Measurements from ENCODE around the gene IRF3.
"Not testable (repeated sequence)": the region's sequence is repeated elsewhere in the genome, so short reads cannot be mapped to it uniquely, and the experiment has no call there.

IRF3 gene

GRCh38 chr19:49637821-49638738, 27.6 kb downstream of the IRF3 start:
- Mint-ChIP-seq H3K4me3 (peak overlapping the region; percentile 85 to 94 (median 86)), H3K4me1 (peaks cover 55% of the 10 kb centered on the region), H3K27me3 (ENCODE audit: low read depth) (peaks cover 14% of the 10 kb centered on the region), H3K9me3 (no peaks in the 10 kb centered on the region), H3K36me3 (ENCODE audit: low read depth) (no peaks in the 10 kb centered on the region), H3K27ac (peak overlapping the region; percentile 97 to 100 (median 98))
- no peak for TF ChIP-seq CTCF (IDR thresholded peaks at IDR 0.05; ENCODE audit: unreplicated experiment in 3 of 3)

GRCh38 chr19:49636233-49636932, 29.3 kb downstream of the IRF3 start:
- no peak for TF ChIP-seq CTCF (IDR thresholded peaks at IDR 0.05; ENCODE audit: unreplicated experiment in 3 of 3)

GRCh38 chr19:49635530-49636232, 30.0 kb downstream of the IRF3 start:
- Mint-ChIP-seq H3K27ac (peak overlapping the region; percentile 54 to 76 (median 74)), H3K27me3 (ENCODE audit: low read depth) (peaks cover 14% of the 10 kb centered on the region), H3K4me1 (peaks cover 44% of the 10 kb centered on the region), H3K4me3 (peak overlapping the region; percentile 25 to 69 (median 58)), H3K9me3 (no peaks in the 10 kb centered on the region), H3K36me3 (ENCODE audit: low read depth) (no peaks in the 10 kb centered on the region)
- TF ChIP-seq CTCF (IDR thresholded peaks at IDR 0.05; ENCODE audit: unreplicated experiment in 3 of 3), result no peak

More at GRCh38 chr19:49636233-49636932, 29.3 kb downstream of the IRF3 start:
- H3K4me1 Mint-ChIP-seq, result peaks cover 42% of the 10 kb centered on the region
- peaks cover 14% of the 10 kb centered on the region for H3K27me3 Mint-ChIP-seq (ENCODE audit: low read depth)
- H3K27ac Mint-ChIP-seq, result peak overlapping the region; percentile 54 to 76 (median 74)
- H3K36me3 Mint-ChIP-seq (ENCODE audit: low read depth), result no peaks in the 10 kb centered on the region
- H3K4me3 Mint-ChIP-seq, result peak overlapping the region; percentile 38 to 69 (median 58)
- H3K9me3 Mint-ChIP-seq, result no peaks in the 10 kb centered on the region

- peaks cover 29% of the 10 kb centered on the region for H3K4me1 Mint-ChIP-seq
- H3K27ac Mint-ChIP-seq; H3K4me3 Mint-ChIP-seq; H3K36me3 Mint-ChIP-seq (ENCODE audit: low read depth); H3K9me3 Mint-ChIP-seq: not testable (repeated sequence)
- peaks cover 14% of the 10 kb centered on the region for H3K27me3 Mint-ChIP-seq (ENCODE audit: low read depth)
Measured at GRCh38 chr19:49633273-49633672, 32.4 kb downstream of the IRF3 start.

- no peak overlapping the region for H3K27ac Mint-ChIP-seq
- H3K4me1 Mint-ChIP-seq, result peaks cover 23% of the 10 kb centered on the region
- H3K36me3 Mint-ChIP-seq (ENCODE audit: low read depth), result peaks cover 16% of the 10 kb centered on the region
- H3K4me3 Mint-ChIP-seq, result no peak overlapping the region
- no peak for TF ChIP-seq CTCF (IDR thresholded peaks at IDR 0.05; ENCODE audit: unreplicated experiment in 3 of 3)
- H3K9me3 Mint-ChIP-seq, result no peaks in the 10 kb centered on the region
- H3K27me3 Mint-ChIP-seq (ENCODE audit: low read depth), result peaks cover 11% of the 10 kb centered on the region
Measured at GRCh38 chr19:49632576-49632975, 33.1 kb downstream of the IRF3 start.
